ENCODE results near the gene MYH11.

GRCh38 chr16:15775209-15775608, 81.6 kb downstream of the MYH11 start:
- no peak for TF ChIP-seq CTCF (IDR thresholded peaks at IDR 0.05)
- TF ChIP-seq EZH2 (IDR thresholded peaks at IDR 0.05): no peak

Data from neural progenitor cell (in vitro differentiated cells).